ENCODE results near the gene SIGLEC8.

GRCh38 chr19:51440052-51440451 is 18.2 kb downstream of the SIGLEC8 start:
- TF ChIP-seq POLR2AphosphoS5 (IDR thresholded peaks at IDR 0.05; ENCODE audit: low read depth, low read length) (no peak), POLR2A (IDR thresholded peaks at IDR 0.05; ENCODE audit: low read depth, low read length) (no peak), TAF1 (IDR thresholded peaks at IDR 0.05; ENCODE audit: borderline replicate concordance, low read depth, low read length) (no peak)

Measured in GM12892 (cell line).